Peyer's patch (tissue), 4 donors: ENCODE results near the gene SEH1L.

Experiments
- CTCF ChIP-seq, 6 experiments: fragments of 450-650 bp in 4 of 6; fragments of 200-600 bp in 2 of 6; sonication (generic) in 1 of 6; IDR thresholded peaks; one replicate each; pipeline ENCODE4 v1.5.1; 2017 to 2019; ENCODE audit warnings: antibody characterized with exemption in 6 of 6, mild to moderate bottlenecking in 3 of 6, moderate library complexity in 1 of 6
- POLR2A ChIP-seq, 2 donors: fragments of 450-650 bp; IDR thresholded peaks; one replicate each; pipeline ENCODE4 v1.5.1; 2017; ENCODE audit warnings: antibody characterized with exemption in 2 of 2, mild to moderate bottlenecking in 2 of 2, moderate library complexity in 2 of 2

GRCh38 chr18:12907258-12907925 lies 40.4 kb upstream of the SEH1L start:
- TF ChIP-seq CTCF (IDR thresholded peaks at IDR 0.05) (no peak), POLR2A (IDR thresholded peaks at IDR 0.05) (no peak)
